SK-N-SH (cell line): ENCODE results near the gene FTO. TPM values are rescaled to one million over a fixed set of nuclear protein-coding genes. Genes with fewer than 3 reads are reported as not detected.

ENCODE experiments used
- CTCF ChIA-PET: fragments of 300-600, 350-600 bp; formaldehyde crosslinking; extraction: SDS; loops from one replicate; lab custom pipeline; 2021; lab: Yijun Ruan, JAX
- POLR2A ChIA-PET: fragments of 350-600 bp; sonication (Branson Sonifier 250); formaldehyde crosslinking; extraction: SDS; loops from one replicate; lab custom pipeline; 2020; ENCODE audit warnings: antibody characterized with exemption, inconsistent platforms; lab: Yijun Ruan, JAX
- DNase-seq: peaks from one replicate; pipeline ENCODE4 v3.0.0; 2012
- H2AFZ ChIP-seq: fragments of 200-600 bp; sonication (generic); 2 replicates; pipeline ENCODE4 v1.8.1; 2016; ENCODE audit warnings: antibody characterized with exemption, mild to moderate bottlenecking, low read depth
- H3F3A ChIP-seq: fragments of 200-600 bp; sonication (generic); replicated peaks from 2 replicates; pipeline ENCODE3; 2016; ENCODE audit warnings: antibody characterized with exemption, mild to moderate bottlenecking; ENCODE audit not compliant: insufficient read depth
- H3K27ac ChIP-seq, 2 experiments: fragments of 200-500 bp in 1 of 2; fragments of 200-600 bp in 1 of 2; sonication (Bioruptor generic) in 1 of 2; sonication (generic), shearing (Covaris generic) in 1 of 2; 2 replicates each; pipeline versions ENCODE4 v1.5.1 to v1.6.1; 2014 to 2016; ENCODE audit warnings: low read depth in 2 of 2, inconsistent platforms in 1 of 2, low read length in 1 of 2, mild to moderate bottlenecking in 1 of 2, mixed read lengths in 1 of 2
- H3K27me3 ChIP-seq: fragments of 200-600 bp; sonication (generic), shearing (Covaris generic); 2 replicates; pipeline ENCODE4 v1.6.1; 2016; ENCODE audit warnings: mixed run types; ENCODE audit not compliant: insufficient read depth
- H3K36me3 ChIP-seq, 2 experiments: fragments of 200-500 bp in 1 of 2; fragments of 200-600 bp in 1 of 2; sonication (Bioruptor generic) in 1 of 2; sonication (generic) in 1 of 2; replicated peaks in 1 of 2; 2 replicates each; pipeline versions ENCODE3 to v1.5.1; 2014 to 2016; ENCODE audit warnings: low read length in 1 of 2, mild to moderate bottlenecking in 1 of 2; ENCODE audit not compliant: insufficient read depth in 2 of 2, control insufficient read depth in 1 of 2
- H3K4me1 ChIP-seq, 2 experiments: fragments of 200-500 bp in 1 of 2; fragments of 200-600 bp in 1 of 2; sonication (Bioruptor generic) in 1 of 2; sonication (generic), shearing (Covaris generic) in 1 of 2; 2 replicates each; pipeline versions ENCODE4 v1.5.1 to v1.6.1; 2014 to 2016; ENCODE audit warnings: low read depth in 1 of 2, low read length in 1 of 2, mixed run types in 1 of 2; ENCODE audit not compliant: insufficient read depth in 2 of 2, control insufficient read depth in 1 of 2
- H3K4me2 ChIP-seq: fragments of 200-600 bp; sonication (generic), shearing (Covaris generic); 2 replicates; pipeline ENCODE4 v1.6.1; 2017; ENCODE audit warnings: mixed run types
- H3K4me3 ChIP-seq, 2 experiments: fragments of 200-500 bp in 1 of 2; fragments of 200-600 bp in 1 of 2; sonication (Bioruptor generic) in 1 of 2; sonication (generic), shearing (Covaris generic) in 1 of 2; 2 replicates each; pipeline versions ENCODE4 v1.5.1 to v1.8.1; 2014 to 2016; ENCODE audit warnings: low read depth in 2 of 2, inconsistent platforms in 1 of 2, low read length in 1 of 2, mild to moderate bottlenecking in 1 of 2, mixed read lengths in 1 of 2, moderate library complexity in 1 of 2
- H3K79me2 ChIP-seq: fragments of 200-600 bp; sonication (generic); 2 replicates; pipeline ENCODE4 v1.8.1; 2017; ENCODE audit warnings: mild to moderate bottlenecking; ENCODE audit not compliant: insufficient read depth
- H3K9ac ChIP-seq: fragments of 200-600 bp; sonication (generic); 2 replicates; pipeline ENCODE4 v1.6.1; 2017; ENCODE audit warnings: mixed run types
- H3K9me2 ChIP-seq: fragments of 200-600 bp; sonication (generic); 2 replicates; pipeline ENCODE4 v1.6.1; 2017; ENCODE audit warnings: mixed run types
- H3K9me3 ChIP-seq: fragments of 200-600 bp; sonication (generic); 2 replicates; pipeline ENCODE4 v1.6.1; 2017; ENCODE audit warnings: mixed run types, mild to moderate bottlenecking, moderate library complexity
- H4K20me1 ChIP-seq: fragments of 200-600 bp; sonication (generic); 2 replicates; pipeline ENCODE4 v1.6.1; 2017; ENCODE audit warnings: mild to moderate bottlenecking, mixed run types; ENCODE audit not compliant: insufficient read depth
- CTCF ChIP-seq: fragments of 200-600 bp; sonication (generic); IDR thresholded peaks from 2 replicates; pipeline ENCODE4 v1.6.1; 2017; ENCODE audit warnings: antibody characterized with exemption, mild to moderate bottlenecking, moderate library complexity
- EP300 ChIP-seq, 2 experiments: IDR thresholded peaks; 2 replicates each; pipeline versions ENCODE4 v1.4.0 to v1.6.1; 2012; ENCODE audit warnings: borderline replicate concordance in 1 of 2, low read depth in 1 of 2, low read length in 1 of 2
- FOSL2 ChIP-seq: IDR thresholded peaks from 2 replicates; pipeline ENCODE4 v1.4.0; 2012; ENCODE audit warnings: low read depth, mild to moderate bottlenecking, moderate library complexity, borderline replicate concordance
- FOXM1 ChIP-seq: IDR thresholded peaks from 2 replicates; pipeline ENCODE4 v1.4.0; 2012; ENCODE audit warnings: low read depth, mild to moderate bottlenecking
- GABPA ChIP-seq: IDR thresholded peaks from 2 replicates; pipeline ENCODE4 v1.4.0; 2012; ENCODE audit warnings: low read depth, mild to moderate bottlenecking
- MAX ChIP-seq: IDR thresholded peaks from 2 replicates; pipeline ENCODE4 v1.4.0; 2012; ENCODE audit warnings: low read depth
- MXI1 ChIP-seq: IDR thresholded peaks from 2 replicates; pipeline ENCODE4 v1.6.1; 2012; ENCODE audit warnings: mild to moderate bottlenecking, low read depth, low read length, improper control_type of control experiment
- NFIC ChIP-seq: IDR thresholded peaks from 2 replicates; pipeline ENCODE4 v1.4.0; 2012; ENCODE audit warnings: borderline replicate concordance
- NRF1 ChIP-seq: IDR thresholded peaks from 2 replicates; pipeline ENCODE4 v1.6.1; 2012; ENCODE audit warnings: low read depth, mild to moderate bottlenecking, low read length
- SMC3 ChIP-seq: IDR thresholded peaks from 2 replicates; pipeline ENCODE4 v1.6.1; 2012; ENCODE audit warnings: low read depth, low read length, improper control_type of control experiment
- TCF12 ChIP-seq: IDR thresholded peaks from 2 replicates; pipeline ENCODE4 v1.4.0; 2012
- TEAD4 ChIP-seq: IDR thresholded peaks from 2 replicates; pipeline ENCODE4 v1.4.0; 2012; ENCODE audit warnings: mild to moderate bottlenecking, borderline replicate concordance; ENCODE audit not compliant: insufficient read depth
- USF2 ChIP-seq: fragments of 150-350 bp; IDR thresholded peaks from 2 replicates; pipeline ENCODE4 v1.6.1; 2017; ENCODE audit warnings: antibody characterized with exemption, low read length, low read depth, borderline replicate concordance
- YY1 ChIP-seq: IDR thresholded peaks from 2 replicates; pipeline ENCODE4 v1.4.0; 2012; ENCODE audit warnings: low read depth, mild to moderate bottlenecking
- WGBS: methylation state at CpG from one replicate; pipeline ENCODE4 v1.1.6; 2017; ENCODE audit warnings: low lambda C conversion rate; 5-methylcytosine and 5-hydroxymethylcytosine counted together
- polyA plus RNA-seq, 3 experiments: library from polyadenylated mRNA; depleted of rRNA; stranded (reverse); fragments of >200 nt; gene quantifications; 2 replicates each; pipeline ENCODE4 v1.2.3, GENCODE V29; 2012
- TF ChIP-seq, protein P1 (sequence below): IDR thresholded peaks from 2 replicates; pipeline ENCODE4 v1.4.0; 2012; ENCODE audit warnings: low read depth, borderline replicate concordance
- TF ChIP-seq, protein P2 (sequence below): IDR thresholded peaks from 2 replicates; pipeline ENCODE4 v1.4.0; 2012; ENCODE audit warnings: low read depth, borderline replicate concordance
- TF ChIP-seq, protein P3 (sequence below): IDR thresholded peaks from 2 replicates; pipeline ENCODE4; 2012

Gene FTO
- polyA plus RNA-seq, 1 of the 3 experiments (the other 2 are of a cell fraction), result 41.2 TPM

DNA sequence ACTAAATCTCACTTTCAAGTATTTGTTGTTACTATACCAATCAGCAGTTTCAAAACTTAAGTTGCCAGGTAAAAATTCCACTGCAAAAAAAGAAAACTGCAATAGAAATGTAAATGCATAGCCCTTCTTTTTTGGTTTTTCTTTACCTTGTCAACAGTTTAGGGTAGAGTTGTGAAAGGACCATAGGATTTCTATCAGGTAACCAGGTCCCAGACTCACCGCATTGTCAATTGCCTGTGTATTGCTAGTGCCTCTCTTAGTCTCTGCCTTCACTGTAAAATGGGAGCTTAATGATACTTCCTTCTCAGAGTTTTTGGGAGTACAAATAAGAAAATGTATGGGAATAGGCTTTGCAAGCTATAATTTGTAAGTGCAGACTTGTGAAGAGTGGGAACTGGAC lies 145.0 kb downstream of the FTO start:
- POLR2A ChIA-PET, result no interaction called here
- no peak overlapping the region for H3K4me2 ChIP-seq
- H2AFZ ChIP-seq, result no peak overlapping the region
- 95% methylated on average over 1 of the region's 1 CpG for WGBS
- H3K36me3 ChIP-seq, result peaks cover 3 to 12% of the 10 kb centered on the region in 2 experiments
- no peak overlapping the region for H3K27ac ChIP-seq
- no peaks in the 10 kb centered on the region for H3K9me3 ChIP-seq
- peaks cover 0 to 3% of the 10 kb centered on the region in 2 experiments; a peak in 1 of 4 replicates for H3K4me1 ChIP-seq
- H3F3A ChIP-seq, result no peaks in the 10 kb centered on the region
- no peaks in the 10 kb centered on the region for H3K27me3 ChIP-seq
- no peaks in the 10 kb centered on the region for H4K20me1 ChIP-seq
- CTCF ChIA-PET, result interaction anchor here (1.8 kb wide), 1 partner anchor 299 kb away, joined by 5 read pairs; no protein-coding TSS in a partner anchor
- no peak overlapping the region for H3K9ac ChIP-seq
- no peaks in the 10 kb centered on the region for H3K9me2 ChIP-seq
- no peak for DNase-seq
- TF ChIP-seq EP300 (IDR thresholded peaks at IDR 0.05; ENCODE audit: borderline replicate concordance in 1 of 2, low read depth in 1 of 2, low read length in 1 of 2), result no peak
- TF ChIP-seq GABPA, result no peak
- no peak for TF ChIP-seq MXI1
- no peak for TF ChIP-seq CTCF
- no peak overlapping the region for H3K4me3 ChIP-seq
- H3K79me2 ChIP-seq, result no peaks in the 10 kb centered on the region

GRCh38 chr16:53849585-53849984 lies 145.6 kb downstream of the FTO start:
- Histone ChIP-seq H3K4me1 (peaks cover 0 to 3% of the 10 kb centered on the region in 2 experiments; a peak in 1 of 4 replicates), H3K4me3 (no peak overlapping the region), H2AFZ (no peak overlapping the region), H3K9ac (no peak overlapping the region), H3F3A (no peaks in the 10 kb centered on the region), H3K4me2 (no peak overlapping the region), H3K27me3 (no peaks in the 10 kb centered on the region), H3K9me3 (no peaks in the 10 kb centered on the region), H4K20me1 (no peaks in the 10 kb centered on the region), H3K9me2 (no peaks in the 10 kb centered on the region), H3K36me3 (peaks cover 3 to 9% of the 10 kb centered on the region in 2 experiments), H3K79me2 (no peaks in the 10 kb centered on the region), H3K27ac (no peak overlapping the region)
- 92% methylated on average over 1 of the region's 1 CpG for WGBS
- no peak for DNase-seq
- ChIA-PET POLR2A (no interaction called here), CTCF (interaction anchor here (1.8 kb wide), 1 partner anchor 300 kb away, joined by 5 read pairs; no protein-coding TSS in a partner anchor)
- TF ChIP-seq MAX (no peak), NFIC (no peak), YY1 (no peak), MXI1 (no peak), TEAD4 (no peak), TCF12 (no peak), FOXM1 (no peak), USF2 (no peak), NRF1 (no peak), SMC3 (no peak), FOSL2 (no peak)
- TF ChIP-seq, protein P1, sequence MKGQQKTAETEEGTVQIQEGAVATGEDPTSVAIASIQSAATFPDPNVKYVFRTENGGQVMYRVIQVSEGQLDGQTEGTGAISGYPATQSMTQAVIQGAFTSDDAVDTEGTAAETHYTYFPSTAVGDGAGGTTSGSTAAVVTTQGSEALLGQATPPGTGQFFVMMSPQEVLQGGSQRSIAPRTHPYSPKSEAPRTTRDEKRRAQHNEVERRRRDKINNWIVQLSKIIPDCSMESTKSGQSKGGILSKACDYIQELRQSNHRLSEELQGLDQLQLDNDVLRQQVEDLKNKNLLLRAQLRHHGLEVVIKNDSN, result no peak
- TF ChIP-seq, protein P2, sequence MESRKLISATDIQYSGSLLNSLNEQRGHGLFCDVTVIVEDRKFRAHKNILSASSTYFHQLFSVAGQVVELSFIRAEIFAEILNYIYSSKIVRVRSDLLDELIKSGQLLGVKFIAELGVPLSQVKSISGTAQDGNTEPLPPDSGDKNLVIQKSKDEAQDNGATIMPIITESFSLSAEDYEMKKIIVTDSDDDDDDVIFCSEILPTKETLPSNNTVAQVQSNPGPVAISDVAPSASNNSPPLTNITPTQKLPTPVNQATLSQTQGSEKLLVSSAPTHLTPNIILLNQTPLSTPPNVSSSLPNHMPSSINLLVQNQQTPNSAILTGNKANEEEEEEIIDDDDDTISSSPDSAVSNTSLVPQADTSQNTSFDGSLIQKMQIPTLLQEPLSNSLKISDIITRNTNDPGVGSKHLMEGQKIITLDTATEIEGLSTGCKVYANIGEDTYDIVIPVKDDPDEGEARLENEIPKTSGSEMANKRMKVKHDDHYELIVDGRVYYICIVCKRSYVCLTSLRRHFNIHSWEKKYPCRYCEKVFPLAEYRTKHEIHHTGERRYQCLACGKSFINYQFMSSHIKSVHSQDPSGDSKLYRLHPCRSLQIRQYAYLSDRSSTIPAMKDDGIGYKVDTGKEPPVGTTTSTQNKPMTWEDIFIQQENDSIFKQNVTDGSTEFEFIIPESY, result no peak
- TF ChIP-seq, protein P3, sequence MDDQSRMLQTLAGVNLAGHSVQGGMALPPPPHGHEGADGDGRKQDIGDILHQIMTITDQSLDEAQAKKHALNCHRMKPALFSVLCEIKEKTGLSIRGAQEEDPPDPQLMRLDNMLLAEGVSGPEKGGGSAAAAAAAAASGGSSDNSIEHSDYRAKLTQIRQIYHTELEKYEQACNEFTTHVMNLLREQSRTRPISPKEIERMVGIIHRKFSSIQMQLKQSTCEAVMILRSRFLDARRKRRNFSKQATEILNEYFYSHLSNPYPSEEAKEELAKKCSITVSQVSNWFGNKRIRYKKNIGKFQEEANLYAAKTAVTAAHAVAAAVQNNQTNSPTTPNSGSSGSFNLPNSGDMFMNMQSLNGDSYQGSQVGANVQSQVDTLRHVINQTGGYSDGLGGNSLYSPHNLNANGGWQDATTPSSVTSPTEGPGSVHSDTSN, result no peak
